Pancreas (tissue), 10 donors: ENCODE data around the gene MESP2. TPM values are rescaled to one million over a fixed set of nuclear protein-coding genes. Genes with fewer than 3 reads are reported as not detected.

Experiments used
- ATAC-seq, 4 donors: fragments of 200-7000 bp; cut with Tn5 transposase; one replicate each; pipeline versions ENCODE4 v1.8.0 to v1.9.1; 2020; ENCODE audit warnings: mild to moderate bottlenecking in 4 of 4, moderate library complexity in 4 of 4
- DNase-seq, 6 donors: peaks; one replicate each; pipeline ENCODE4 v3.0.0-alpha.2; 2020
- FAIRE-seq: peaks from 2 replicates; lab custom pipeline; 2012; peaks lifted over from hg19 to GRCh38; lab: Jason Lieb, UNC
- H3K27ac ChIP-seq, 4 donors: fragments of 200-600 bp; sonication (generic); 1 replicate in 3 of 4; 2 replicates in 1 of 4; pipeline versions ENCODE4 v1.5.0 to v1.8.0; 2020
- H3K27me3 ChIP-seq, 4 donors: fragments of 200-600 bp; one replicate each; pipeline ENCODE4 v1.8.0; 2021
- H3K36me3 ChIP-seq, 3 donors: fragments of 200-600 bp; sonication (generic) in 1 of 3; one replicate each; pipeline versions ENCODE4 v1.5.0 to v1.8.0; 2020 to 2021
- H3K4me1 ChIP-seq, 3 donors: fragments of 200-600 bp; one replicate each; pipeline ENCODE4 v1.8.0; 2021
- H3K4me3 ChIP-seq, 4 donors: fragments of 200-600 bp; sonication (generic) in 2 of 4; one replicate each; pipeline versions ENCODE4 v1.5.0 to v1.8.0; 2020 to 2021
- H3K9me3 ChIP-seq, 4 donors: fragments of 200-600 bp; one replicate each; pipeline ENCODE4 v1.8.0; 2021
- WGBS, 2 donors: extraction: QIAGEN DNeasy Blood & Tissue Kit; methylation state at CpG; one replicate each; pipeline ENCODE4 v1.1.7; 2013; 5-methylcytosine and 5-hydroxymethylcytosine counted together
- intact Hi-C, 3 donors: fragments of 100-400 bp; cut with DNase I; formaldehyde crosslinking; loops; one replicate each; pipeline versions ENCODE4 v1.11.1 to v1.14.2; 2022
- polyA plus RNA-seq, 2 donors: library from polyadenylated mRNA; stranded (reverse); fragments of 200-250 nt; gene quantifications; one replicate each; pipeline ENCODE4 v1.2.3, GENCODE V29; 2013
- total RNA-seq, 6 donors: library from RNA; stranded (reverse); fragmentation: NEBNext Ultra II Directional in 4 of 6; extraction: Animal tissue kit (Norgen Biotek cat#: 25700) in 4 of 6; gene quantifications; one replicate each; pipeline versions ENCODE4 v1.2.1 to v1.2.4, GENCODE V29; 2021 to 2023
- TF ChIP-seq, protein P1 (sequence below), 4 donors: fragments of 200-600 bp; sonication (generic) in 3 of 4; IDR thresholded peaks; one replicate each; pipeline versions ENCODE4 v1.5.0 to v1.8.0; 2021; ENCODE audit warnings: antibody characterized with exemption in 4 of 4
- donor health status: healthy with polysubstance abuse.
- donor health status: DM: no; HTN: no; CAD: no; lungs with moderate emphysema.
- donor health status: DM: no; HTN: no; CAD: no.
- donor health status: control.
- donor health status: control.
- donor health status: Bipolar disorder and iron deficiency.
- donor health status: DM: yes; HTN: yes; CAD: no.
- donor health status: DM: no; HTN: no; CAD: no.
- donor health status: DM: no; HTN: no; CAD: no.
- donor health status: DM: yes; HTN: yes; CAD: no.

MESP2 gene
- total and polyA plus RNA-seq, 8 donors, result 0.12 to 0.46 (median 0.22) TPM; not detected in 3

GRCh38 chr15:89801471-89802195, 25.5 kb downstream of the MESP2 start:
- H3K36me3 ChIP-seq, result peaks cover 0 to 60% (median 5%) of the 10 kb centered on the region in 3 donors
- H3K27me3 ChIP-seq, result no peaks in the 10 kb centered on the region
- ATAC-seq, result no peak
- peaks cover 0 to 7% (median 3%) of the 10 kb centered on the region in 3 donors for H3K4me1 ChIP-seq
- DNase-seq, result peak in 3 of 6 donors; percentile 28 to 74 (median 46)
- peak overlapping the region in 2 of 4 donors; percentile 5 to 63 for H3K4me3 ChIP-seq
- no peak overlapping the region for H3K27ac ChIP-seq
- 76 to 80% methylated on average over 21 of the region's 21 CpGs for WGBS, 2 donors
- no peak for FAIRE-seq
- no peaks in the 10 kb centered on the region for H3K9me3 ChIP-seq
- intact Hi-C loops, result no loop called here
- TF ChIP-seq, protein P1, sequence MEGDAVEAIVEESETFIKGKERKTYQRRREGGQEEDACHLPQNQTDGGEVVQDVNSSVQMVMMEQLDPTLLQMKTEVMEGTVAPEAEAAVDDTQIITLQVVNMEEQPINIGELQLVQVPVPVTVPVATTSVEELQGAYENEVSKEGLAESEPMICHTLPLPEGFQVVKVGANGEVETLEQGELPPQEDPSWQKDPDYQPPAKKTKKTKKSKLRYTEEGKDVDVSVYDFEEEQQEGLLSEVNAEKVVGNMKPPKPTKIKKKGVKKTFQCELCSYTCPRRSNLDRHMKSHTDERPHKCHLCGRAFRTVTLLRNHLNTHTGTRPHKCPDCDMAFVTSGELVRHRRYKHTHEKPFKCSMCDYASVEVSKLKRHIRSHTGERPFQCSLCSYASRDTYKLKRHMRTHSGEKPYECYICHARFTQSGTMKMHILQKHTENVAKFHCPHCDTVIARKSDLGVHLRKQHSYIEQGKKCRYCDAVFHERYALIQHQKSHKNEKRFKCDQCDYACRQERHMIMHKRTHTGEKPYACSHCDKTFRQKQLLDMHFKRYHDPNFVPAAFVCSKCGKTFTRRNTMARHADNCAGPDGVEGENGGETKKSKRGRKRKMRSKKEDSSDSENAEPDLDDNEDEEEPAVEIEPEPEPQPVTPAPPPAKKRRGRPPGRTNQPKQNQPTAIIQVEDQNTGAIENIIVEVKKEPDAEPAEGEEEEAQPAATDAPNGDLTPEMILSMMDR (IDR thresholded peaks at IDR 0.05), result no peak

DNA sequence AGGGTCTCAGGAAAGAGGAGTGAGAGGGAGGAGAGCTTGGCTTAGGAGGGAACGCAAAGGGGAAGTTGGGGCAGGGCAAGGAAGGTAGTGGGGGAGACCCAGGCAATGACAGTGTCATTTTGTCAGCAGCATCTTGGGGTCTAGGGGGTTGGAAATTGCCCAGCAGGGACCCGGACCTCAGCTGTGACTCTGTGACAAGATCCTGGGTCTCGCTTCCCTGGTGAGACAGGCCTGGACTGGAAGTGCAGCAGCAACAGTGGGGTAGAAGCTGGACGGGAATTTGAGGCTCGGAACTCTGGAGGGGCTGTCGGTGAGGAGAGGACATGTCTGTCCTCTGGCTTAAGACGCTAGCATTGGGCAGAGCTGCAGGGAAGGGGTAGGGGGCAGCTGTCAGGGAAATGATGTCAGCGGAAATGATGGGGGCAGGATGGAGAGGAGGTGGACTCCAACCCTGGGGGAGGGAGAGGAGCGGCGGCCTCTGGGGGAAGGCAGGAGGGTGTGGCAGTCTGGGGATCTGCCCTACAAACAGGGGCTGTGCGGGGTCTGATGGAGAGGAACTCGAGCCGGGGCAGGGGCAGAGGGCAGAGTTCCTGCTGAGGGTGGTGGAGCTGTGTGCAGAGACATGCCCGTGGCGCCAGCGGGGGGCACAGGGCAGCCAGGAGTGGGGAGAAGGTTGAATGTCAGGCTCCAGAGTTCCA, 26.2 kb downstream of the MESP2 start:
- peak overlapping the region in 2 of 4 donors; percentile 63 to 68 for H3K4me3 ChIP-seq
- peaks cover 7 to 14% (median 9%) of the 10 kb centered on the region in 3 donors for H3K4me1 ChIP-seq
- intact Hi-C loops, result no loop called here
- TF ChIP-seq, protein P1 (IDR thresholded peaks at IDR 0.05), result no peak
- FAIRE-seq (no peak), DNase-seq (peak in 3 of 6 donors; percentile 31 to 72 (median 47)), ATAC-seq (no peak)
- 49 to 60% methylated on average over 16 of the region's 16 CpGs for WGBS, 2 donors
- H3K27ac ChIP-seq, result peak overlapping the region in 1 of 4 donors; percentile 37
- H3K27me3 ChIP-seq, result no peaks in the 10 kb centered on the region
- H3K9me3 ChIP-seq, result no peaks in the 10 kb centered on the region
- peaks cover 0 to 52% (median 5%) of the 10 kb centered on the region in 3 donors for H3K36me3 ChIP-seq

DNA sequence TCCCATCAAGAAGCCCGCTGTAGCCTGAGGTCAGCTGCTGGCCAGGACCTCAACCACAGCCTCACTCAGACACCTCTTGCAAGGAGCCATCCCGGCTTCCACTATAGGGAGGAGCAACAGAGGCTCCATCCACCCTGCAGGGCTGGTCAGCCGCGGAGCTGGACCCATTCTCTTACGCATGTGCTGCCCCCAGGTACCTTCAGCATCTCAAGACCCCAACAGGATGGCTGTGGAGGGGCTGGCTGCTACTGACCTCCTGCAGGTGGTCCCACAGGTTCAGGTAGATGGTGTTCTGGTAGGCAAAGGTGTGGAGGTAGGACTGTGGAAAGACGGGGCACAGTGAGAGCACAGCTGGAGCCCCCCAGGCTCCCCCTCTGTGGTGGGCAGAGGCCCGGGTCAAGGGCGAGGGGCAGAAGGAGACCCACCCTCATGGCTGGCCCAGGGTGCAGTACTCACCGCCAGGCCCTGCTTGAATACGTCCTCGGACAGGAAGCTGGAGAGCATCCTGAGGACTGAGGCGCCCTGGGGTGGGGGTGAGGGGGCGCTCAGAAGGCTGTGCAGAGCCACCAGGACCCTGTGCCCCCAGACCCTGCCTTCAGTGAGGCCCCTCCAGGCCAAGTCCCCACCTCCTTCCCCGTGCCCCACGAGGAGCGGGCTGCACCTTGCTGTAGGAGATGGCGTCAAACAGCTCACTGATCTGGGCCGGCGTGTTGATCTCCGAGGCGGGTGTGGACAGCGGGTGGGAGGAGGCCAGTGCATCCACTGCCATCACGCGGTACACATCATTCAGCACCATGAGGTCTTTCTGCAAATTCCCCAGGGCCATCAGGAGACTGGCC, 27.1 kb downstream of the MESP2 start:
- H3K27ac ChIP-seq, result peak overlapping the region in 2 of 4 donors; percentile 28 to 37
- ATAC-seq (no peak), DNase-seq (peak in 4 of 6 donors; percentile 34 to 79 (median 59)), FAIRE-seq (no peak)
- peaks cover 15 to 22% (median 18%) of the 10 kb centered on the region in 3 donors for H3K4me1 ChIP-seq
- intact Hi-C loops, result no loop called here
- peaks cover 0 to 44% (median 5%) of the 10 kb centered on the region in 3 donors for H3K36me3 ChIP-seq
- no peaks in the 10 kb centered on the region for H3K27me3 ChIP-seq
- 52 to 56% methylated on average over 23 to 24 of the region's 24 CpGs for WGBS, 2 donors
- peak overlapping the region in 3 of 4 donors; percentile 52 to 68 (median 63) for H3K4me3 ChIP-seq
- TF ChIP-seq, protein P1 (IDR thresholded peaks at IDR 0.05), result no peak
- H3K9me3 ChIP-seq, result no peaks in the 10 kb centered on the region

- TF ChIP-seq, protein P1 (IDR thresholded peaks at IDR 0.05), result no peak
- ATAC-seq, result peak; percentile 19 to 47 (median 36)
- Histone ChIP-seq H3K27ac (peak overlapping the region in 3 of 4 donors; percentile 64 to 79 (median 69)), H3K27me3 (no peaks in the 10 kb centered on the region), H3K4me3 (peak overlapping the region; percentile 46 to 68 (median 58)), H3K9me3 (no peaks in the 10 kb centered on the region), H3K36me3 (peaks cover 0 to 34% (median 5%) of the 10 kb centered on the region in 3 donors), H3K4me1 (peaks cover 25 to 30% (median 25%) of the 10 kb centered on the region in 3 donors)
- 33 to 41% methylated on average over 28 to 29 of the region's 29 CpGs for WGBS, 2 donors
- intact Hi-C loops, result no loop called here
- no peak for FAIRE-seq
- peak; percentile 86 to 95 (median 92) for DNase-seq
These were observed 28.0 kb downstream of the MESP2 start for GRCh38 chr15:89803941-89804800.
